Hepatocyte (in vitro differentiated cells): ENCODE results near the gene PKNOX1. TPM values are rescaled to one million over a fixed set of nuclear protein-coding genes. Genes with fewer than 3 reads are reported as not detected.
"Not testable (repeated sequence)": the region's sequence is repeated elsewhere in the genome, so short reads cannot be mapped to it uniquely, and the experiment has no call there.

Source experiments
- DNase-seq: peaks from one replicate; pipeline ENCODE4 v3.0.0-alpha.2; 2016; ENCODE audit warnings: low spot score
- H2AFZ ChIP-seq: fragments of 200-600 bp; sonication (generic); 2 replicates; pipeline ENCODE4 v1.6.0; 2016; ENCODE audit warnings: antibody characterized with exemption, mild to moderate bottlenecking
- H3K27ac ChIP-seq: fragments of 200-600 bp; sonication (generic); 2 replicates; pipeline ENCODE4 v1.5.1; 2016; ENCODE audit warnings: mild to moderate bottlenecking
- H3K27me3 ChIP-seq: fragments of 200-600 bp; sonication (generic); 2 replicates; pipeline ENCODE4 v1.6.1; 2016
- H3K36me3 ChIP-seq: fragments of 200-600 bp; sonication (generic); replicated peaks from 2 replicates; pipeline ENCODE4 v1.5.1; 2016; ENCODE audit warnings: low read depth; ENCODE audit not compliant: insufficient read depth
- H3K4me1 ChIP-seq: fragments of 200-600 bp; sonication (generic); 2 replicates; pipeline ENCODE4 v1.5.1; 2016; ENCODE audit warnings: mild to moderate bottlenecking, moderate library complexity; ENCODE audit not compliant: insufficient read depth
- H3K4me2 ChIP-seq: fragments of 200-600 bp; sonication (generic); 2 replicates; pipeline ENCODE4 v1.6.0; 2016
- H3K4me3 ChIP-seq: fragments of 200-600 bp; sonication (generic); 2 replicates; pipeline ENCODE4 v1.5.1; 2016; ENCODE audit warnings: mild to moderate bottlenecking
- H3K79me2 ChIP-seq: fragments of 200-600 bp; sonication (generic); 2 replicates; pipeline ENCODE4 v1.6.0; 2017; ENCODE audit warnings: mild to moderate bottlenecking
- H3K9me2 ChIP-seq: fragments of 200-600 bp; sonication (generic); replicated peaks from 2 replicates; pipeline ENCODE4 v1.6.0; 2017; ENCODE audit warnings: mild to moderate bottlenecking; ENCODE audit not compliant: insufficient read depth
- H3K9me3 ChIP-seq: fragments of 200-600 bp; sonication (generic); 2 replicates; pipeline ENCODE4 v1.5.1; 2016; ENCODE audit warnings: low read depth, mild to moderate bottlenecking
- H4K20me1 ChIP-seq: fragments of 200-600 bp; sonication (generic); 2 replicates; pipeline ENCODE4 v1.6.0; 2016; ENCODE audit warnings: mild to moderate bottlenecking; ENCODE audit not compliant: insufficient read depth, poor library complexity, severe bottlenecking
- EZH2 ChIP-seq: fragments of 200-600 bp; sonication (generic); IDR thresholded peaks from 2 replicates; pipeline ENCODE4 v1.6.1; 2016; ENCODE audit warnings: antibody characterized with exemption, mild to moderate bottlenecking, borderline replicate concordance
- EZH2phosphoT487 ChIP-seq: fragments of 200-600 bp; sonication (generic); IDR thresholded peaks from one replicate; pipeline ENCODE4 v1.6.1; 2018; ENCODE audit warnings: antibody characterized with exemption, mild to moderate bottlenecking, low read depth, moderate library complexity; ENCODE audit not compliant: unreplicated experiment, severe bottlenecking
- WGBS: methylation state at CpG from one replicate; pipeline ENCODE4 v1.1.6; 2016; ENCODE audit warnings: low lambda C conversion rate; ENCODE audit errors: missing lambda C conversion rate; 5-methylcytosine and 5-hydroxymethylcytosine counted together
- polyA plus RNA-seq: library from polyadenylated mRNA; unstranded; fragments of >200 nt; fragmentation: Nextera tagmentation; extraction: Ambion mirVana; gene quantifications from 2 replicates; pipeline ENCODE4 v1.2.1, GENCODE V29; 2016
- total RNA-seq: library from RNA; depleted of rRNA; stranded (reverse); fragments of >200 nt; gene quantifications from 2 replicates; pipeline ENCODE4 v1.2.3, GENCODE V29; 2014
- TF ChIP-seq, protein P1 (sequence below): fragments of 200-600 bp; sonication (generic); IDR thresholded peaks from 2 replicates; pipeline ENCODE4 v1.5.1; 2016; ENCODE audit warnings: antibody characterized with exemption, mild to moderate bottlenecking; ENCODE audit not compliant: poor library complexity

The PKNOX1 gene
- total and polyA plus RNA-seq, 2 experiments from 2014 or later: 11.0 to 13.4 TPM

DNA sequence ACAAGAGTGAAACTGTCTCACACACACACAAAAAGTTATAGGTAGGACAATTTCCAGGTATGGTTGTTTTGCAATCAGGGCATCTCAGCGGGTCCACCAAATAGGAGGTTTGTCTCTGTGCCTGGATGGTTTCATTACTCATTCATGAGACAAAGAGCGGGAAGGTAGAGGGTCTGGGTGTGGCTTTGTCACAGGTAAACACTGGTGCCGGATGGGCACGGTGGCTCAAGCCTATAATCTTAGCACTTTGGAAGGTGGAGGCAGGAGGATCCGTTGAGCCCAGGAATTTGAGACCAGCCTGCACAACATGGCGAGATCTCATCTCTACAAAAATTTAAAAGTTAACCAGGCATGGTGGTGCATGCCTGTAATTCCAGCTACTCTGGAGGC lies 32.7 kb upstream of the PKNOX1 start:
- no peaks in the 10 kb centered on the region for H3K36me3 ChIP-seq
- H3K9me2 ChIP-seq: no peaks in the 10 kb centered on the region
- H3K9me3 ChIP-seq: no peaks in the 10 kb centered on the region
- H4K20me1 ChIP-seq: no peaks in the 10 kb centered on the region
- TF ChIP-seq EZH2phosphoT487 (no peak), EZH2 (no peak)
- TF ChIP-seq, protein P1, sequence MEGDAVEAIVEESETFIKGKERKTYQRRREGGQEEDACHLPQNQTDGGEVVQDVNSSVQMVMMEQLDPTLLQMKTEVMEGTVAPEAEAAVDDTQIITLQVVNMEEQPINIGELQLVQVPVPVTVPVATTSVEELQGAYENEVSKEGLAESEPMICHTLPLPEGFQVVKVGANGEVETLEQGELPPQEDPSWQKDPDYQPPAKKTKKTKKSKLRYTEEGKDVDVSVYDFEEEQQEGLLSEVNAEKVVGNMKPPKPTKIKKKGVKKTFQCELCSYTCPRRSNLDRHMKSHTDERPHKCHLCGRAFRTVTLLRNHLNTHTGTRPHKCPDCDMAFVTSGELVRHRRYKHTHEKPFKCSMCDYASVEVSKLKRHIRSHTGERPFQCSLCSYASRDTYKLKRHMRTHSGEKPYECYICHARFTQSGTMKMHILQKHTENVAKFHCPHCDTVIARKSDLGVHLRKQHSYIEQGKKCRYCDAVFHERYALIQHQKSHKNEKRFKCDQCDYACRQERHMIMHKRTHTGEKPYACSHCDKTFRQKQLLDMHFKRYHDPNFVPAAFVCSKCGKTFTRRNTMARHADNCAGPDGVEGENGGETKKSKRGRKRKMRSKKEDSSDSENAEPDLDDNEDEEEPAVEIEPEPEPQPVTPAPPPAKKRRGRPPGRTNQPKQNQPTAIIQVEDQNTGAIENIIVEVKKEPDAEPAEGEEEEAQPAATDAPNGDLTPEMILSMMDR: no peak
- no peak overlapping the region for H2AFZ ChIP-seq
- H3K27ac ChIP-seq: no peak overlapping the region
- 75% methylated on average over 6 of the region's 6 CpGs for WGBS
- H3K4me3 ChIP-seq: no peak overlapping the region
- H3K79me2 ChIP-seq: no peaks in the 10 kb centered on the region
- H3K4me1 ChIP-seq: peaks cover 18% of the 10 kb centered on the region
- no peaks in the 10 kb centered on the region for H3K27me3 ChIP-seq
- H3K4me2 ChIP-seq: no peak overlapping the region
- no peak for DNase-seq

DNA sequence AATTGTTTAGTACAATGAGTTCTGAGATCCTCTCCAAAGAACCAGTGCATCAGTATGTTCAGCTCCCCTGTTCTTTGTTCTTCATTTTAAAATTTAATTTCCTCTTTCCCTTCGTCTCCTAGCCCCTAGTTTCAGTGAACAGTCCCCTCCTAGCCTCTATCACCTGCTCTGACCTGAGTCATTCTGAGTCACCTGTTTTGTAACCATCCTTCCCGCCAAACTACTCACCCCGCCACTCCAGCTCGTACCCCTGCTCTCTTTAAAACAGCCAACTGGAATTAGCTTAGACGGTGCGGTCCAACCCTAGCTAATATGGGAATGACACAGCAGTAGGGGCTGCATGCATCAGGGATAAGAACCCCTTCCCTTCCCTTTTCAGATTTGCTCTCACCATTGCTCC lies 32.1 kb upstream of the PKNOX1 start:
- Histone ChIP-seq H3K27ac (no peak overlapping the region), H4K20me1 (no peaks in the 10 kb centered on the region), H3K9me2 (no peaks in the 10 kb centered on the region), H2AFZ (no peak overlapping the region), H3K27me3 (no peaks in the 10 kb centered on the region), H3K79me2 (no peaks in the 10 kb centered on the region), H3K4me1 (peaks cover 12% of the 10 kb centered on the region), H3K9me3 (no peaks in the 10 kb centered on the region), H3K36me3 (no peaks in the 10 kb centered on the region), H3K4me2 (no peak overlapping the region), H3K4me3 (no peak overlapping the region)
- no peak for DNase-seq
- TF ChIP-seq, protein P1: no peak
- TF ChIP-seq EZH2: no peak
- TF ChIP-seq EZH2phosphoT487: no peak
- WGBS: 81% methylated on average over 6 of the region's 6 CpGs

DNA sequence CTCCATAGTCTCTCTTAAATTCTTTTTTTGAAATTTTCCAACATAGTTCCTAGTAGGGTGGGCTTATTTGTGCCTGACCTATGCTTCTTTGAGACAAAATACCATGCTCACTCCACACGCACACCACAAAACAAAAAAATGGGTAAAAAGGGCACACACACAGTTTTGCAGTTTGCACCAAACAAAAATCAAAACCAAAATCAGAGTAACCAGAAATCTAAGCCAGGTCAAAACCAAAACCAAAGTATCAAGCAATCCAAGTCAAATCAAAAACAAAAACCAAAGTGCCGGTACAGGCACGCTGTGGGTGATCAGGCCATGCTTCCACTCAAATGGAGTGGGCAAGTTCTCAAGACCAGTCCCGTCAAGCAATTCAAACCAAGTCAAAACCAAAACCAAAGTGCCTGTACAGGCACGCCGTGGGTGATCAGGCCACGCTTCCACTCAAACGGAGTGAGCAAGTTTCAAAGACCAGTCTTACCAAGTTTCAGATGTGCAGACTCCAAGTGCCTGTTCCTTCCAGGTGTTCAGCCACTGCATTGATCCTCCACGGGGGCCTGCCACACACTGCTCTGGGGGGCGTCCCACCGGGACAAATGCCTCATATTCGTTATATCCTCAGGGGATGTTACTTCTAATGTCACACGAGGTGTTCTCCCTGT lies 25.1 kb upstream of the PKNOX1 start:
- not testable (repeated sequence) for H2AFZ ChIP-seq, H3K27me3 ChIP-seq, DNase-seq, H3K4me2 ChIP-seq, H3K79me2 ChIP-seq, H3K4me1 ChIP-seq, H3K4me3 ChIP-seq, H3K9me3 ChIP-seq, H3K27ac ChIP-seq, H4K20me1 ChIP-seq, H3K36me3 ChIP-seq, H3K9me2 ChIP-seq
- WGBS: 87% methylated on average over 13 of the region's 13 CpGs

DNA sequence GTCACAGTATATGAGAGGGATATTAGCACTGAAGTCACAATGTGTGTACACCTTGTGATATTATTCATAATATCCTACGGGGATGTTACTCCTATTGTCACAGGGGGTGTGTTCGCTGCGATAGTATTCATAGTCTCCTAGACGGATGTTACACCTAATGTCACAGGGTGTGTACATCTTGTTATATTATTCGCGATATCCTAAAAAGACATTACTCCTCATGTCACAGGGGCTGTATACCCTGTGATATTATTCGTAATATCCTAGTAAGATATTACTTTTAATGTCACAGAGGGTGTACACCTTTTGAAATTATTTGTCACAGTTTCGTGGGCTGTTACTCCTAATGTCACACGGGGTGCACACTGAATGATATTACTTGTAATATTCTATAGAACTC lies 23.2 kb upstream of the PKNOX1 start:
- H3K9me3 ChIP-seq: not testable (repeated sequence)
- WGBS: 98% methylated on average over 9 of the region's 9 CpGs

More for the DNA sequence above, 23.2 kb upstream of the PKNOX1 start:
- not testable (repeated sequence) for H4K20me1 ChIP-seq, H3K4me1 ChIP-seq, H2AFZ ChIP-seq, H3K27me3 ChIP-seq, H3K9me2 ChIP-seq, H3K4me2 ChIP-seq, H3K4me3 ChIP-seq, H3K27ac ChIP-seq, H3K79me2 ChIP-seq, H3K36me3 ChIP-seq, DNase-seq
